C4-2B (cell line): ENCODE results near the gene LIPA.

Source experiments
- ZFX ChIP-seq: fragments of 450-650 bp; IDR thresholded peaks from 2 replicates; pipeline ENCODE4 v1.6.1; 2017
- TF ChIP-seq, protein P1 (sequence below): fragments of 450-650 bp; conservative IDR thresholded peaks from 2 replicates; pipeline ENCODE4 v1.5.1; 2017; ENCODE audit warnings: mild to moderate bottlenecking

DNA sequence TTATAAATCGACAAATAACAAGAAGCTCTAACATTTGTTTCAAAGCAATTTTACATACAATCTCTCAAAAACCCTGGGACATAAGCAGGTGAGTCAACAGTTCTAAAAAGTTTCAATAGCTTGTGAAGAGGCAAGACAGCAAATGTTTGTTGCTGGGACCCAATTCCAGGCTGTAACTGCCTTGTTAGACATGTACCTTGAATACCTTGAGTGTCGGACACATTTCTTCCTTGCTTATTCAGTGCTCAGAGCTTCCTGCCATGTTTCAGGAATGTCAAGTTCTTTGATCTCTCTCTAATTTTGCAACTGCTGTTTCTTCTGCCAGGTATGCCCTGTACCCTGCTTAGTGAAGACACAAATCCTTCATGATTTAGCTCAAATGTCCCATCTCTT lies 49.5 kb downstream of the LIPA start:
- TF ChIP-seq, protein P1, sequence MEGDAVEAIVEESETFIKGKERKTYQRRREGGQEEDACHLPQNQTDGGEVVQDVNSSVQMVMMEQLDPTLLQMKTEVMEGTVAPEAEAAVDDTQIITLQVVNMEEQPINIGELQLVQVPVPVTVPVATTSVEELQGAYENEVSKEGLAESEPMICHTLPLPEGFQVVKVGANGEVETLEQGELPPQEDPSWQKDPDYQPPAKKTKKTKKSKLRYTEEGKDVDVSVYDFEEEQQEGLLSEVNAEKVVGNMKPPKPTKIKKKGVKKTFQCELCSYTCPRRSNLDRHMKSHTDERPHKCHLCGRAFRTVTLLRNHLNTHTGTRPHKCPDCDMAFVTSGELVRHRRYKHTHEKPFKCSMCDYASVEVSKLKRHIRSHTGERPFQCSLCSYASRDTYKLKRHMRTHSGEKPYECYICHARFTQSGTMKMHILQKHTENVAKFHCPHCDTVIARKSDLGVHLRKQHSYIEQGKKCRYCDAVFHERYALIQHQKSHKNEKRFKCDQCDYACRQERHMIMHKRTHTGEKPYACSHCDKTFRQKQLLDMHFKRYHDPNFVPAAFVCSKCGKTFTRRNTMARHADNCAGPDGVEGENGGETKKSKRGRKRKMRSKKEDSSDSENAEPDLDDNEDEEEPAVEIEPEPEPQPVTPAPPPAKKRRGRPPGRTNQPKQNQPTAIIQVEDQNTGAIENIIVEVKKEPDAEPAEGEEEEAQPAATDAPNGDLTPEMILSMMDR: no peak
- no peak for TF ChIP-seq ZFX
